ENCODE measurements around the gene CLEC2L.

CLEC2L gene

DNA sequence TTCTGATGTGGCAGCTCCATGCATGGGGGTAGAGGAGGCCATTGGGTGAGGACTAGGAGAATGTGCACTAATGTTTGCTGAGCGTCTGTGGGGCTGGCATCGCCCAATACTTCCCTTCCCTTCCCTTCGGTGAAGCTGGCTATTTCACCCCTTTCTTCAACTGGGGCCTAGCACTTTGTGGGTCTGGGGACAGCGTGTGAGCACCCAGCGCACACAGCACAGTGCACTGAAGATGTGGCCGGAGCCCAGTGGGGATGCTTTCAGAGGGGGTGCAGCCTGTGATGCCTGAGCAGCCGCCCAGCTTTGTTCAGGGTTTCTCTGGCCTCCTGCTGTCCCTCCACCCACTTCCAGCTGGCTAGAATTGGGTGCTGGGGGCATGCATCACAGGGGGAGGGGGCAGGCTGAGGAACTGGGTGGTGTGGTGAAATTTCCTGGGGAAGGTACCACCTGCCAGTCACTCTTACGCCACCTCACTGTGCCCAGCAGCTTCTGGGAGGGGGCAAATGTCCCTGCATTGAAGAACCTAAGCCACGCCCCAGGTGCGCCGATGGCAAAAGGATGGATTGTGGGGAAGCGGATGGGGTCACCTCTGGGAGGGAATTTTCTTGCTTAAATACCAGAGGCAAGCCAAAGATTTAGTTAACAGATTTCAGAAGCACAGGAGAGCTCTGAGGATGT, 45.5 kb downstream of the CLEC2L start:
- Histone ChIP-seq H3K9me3 (ENCODE audit: control insufficient read depth, insufficient read depth, low read length) (no peaks in the 10 kb centered on the region), H3F3A (ENCODE audit: control insufficient read depth, insufficient read depth) (no peaks in the 10 kb centered on the region)
- TF ChIP-seq EZH2phosphoT487 (IDR thresholded peaks at IDR 0.05; ENCODE audit: borderline replicate concordance, low read length) = no peak
- TF ChIP-seq, protein P1, sequence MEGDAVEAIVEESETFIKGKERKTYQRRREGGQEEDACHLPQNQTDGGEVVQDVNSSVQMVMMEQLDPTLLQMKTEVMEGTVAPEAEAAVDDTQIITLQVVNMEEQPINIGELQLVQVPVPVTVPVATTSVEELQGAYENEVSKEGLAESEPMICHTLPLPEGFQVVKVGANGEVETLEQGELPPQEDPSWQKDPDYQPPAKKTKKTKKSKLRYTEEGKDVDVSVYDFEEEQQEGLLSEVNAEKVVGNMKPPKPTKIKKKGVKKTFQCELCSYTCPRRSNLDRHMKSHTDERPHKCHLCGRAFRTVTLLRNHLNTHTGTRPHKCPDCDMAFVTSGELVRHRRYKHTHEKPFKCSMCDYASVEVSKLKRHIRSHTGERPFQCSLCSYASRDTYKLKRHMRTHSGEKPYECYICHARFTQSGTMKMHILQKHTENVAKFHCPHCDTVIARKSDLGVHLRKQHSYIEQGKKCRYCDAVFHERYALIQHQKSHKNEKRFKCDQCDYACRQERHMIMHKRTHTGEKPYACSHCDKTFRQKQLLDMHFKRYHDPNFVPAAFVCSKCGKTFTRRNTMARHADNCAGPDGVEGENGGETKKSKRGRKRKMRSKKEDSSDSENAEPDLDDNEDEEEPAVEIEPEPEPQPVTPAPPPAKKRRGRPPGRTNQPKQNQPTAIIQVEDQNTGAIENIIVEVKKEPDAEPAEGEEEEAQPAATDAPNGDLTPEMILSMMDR (IDR thresholded peaks at IDR 0.05; ENCODE audit: low read depth, low read length, poor library complexity, severe bottlenecking) = no peak

DNA sequence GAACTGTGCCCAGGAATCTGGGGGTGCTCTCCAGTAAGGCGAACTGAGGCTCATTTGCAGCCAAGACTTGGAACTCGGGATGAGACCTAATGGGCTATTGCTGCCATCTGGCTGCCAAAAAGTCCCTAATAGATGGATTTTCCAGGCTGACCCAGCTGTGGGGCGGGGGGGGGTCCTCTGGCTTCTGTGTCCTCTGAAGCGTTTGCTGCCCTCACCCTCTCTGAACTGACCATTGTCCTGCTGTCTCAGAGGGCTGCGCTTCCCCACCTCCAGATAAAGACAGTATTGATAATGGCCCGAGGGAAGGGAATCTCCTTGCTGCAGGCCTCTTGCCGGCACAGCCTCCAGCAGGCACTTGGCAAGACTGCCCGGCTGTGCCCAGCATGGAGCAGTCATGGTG, 46.6 kb downstream of the CLEC2L start:
- no peaks in the 10 kb centered on the region for H3F3A ChIP-seq (ENCODE audit: control insufficient read depth, insufficient read depth)
- H3K9me3 ChIP-seq (ENCODE audit: control insufficient read depth, insufficient read depth, low read length) = no peaks in the 10 kb centered on the region
- no peaks in the 10 kb centered on the region for H3K4me1 ChIP-seq (ENCODE audit: control insufficient read depth, low read length)
- H3K4me2 ChIP-seq (ENCODE audit: low read length) = no peak overlapping the region
- H3K36me3 ChIP-seq (ENCODE audit: control insufficient read depth, low read length) = no peaks in the 10 kb centered on the region
- no peaks in the 10 kb centered on the region for H3K9me2 ChIP-seq (replicated peaks; ENCODE audit: control insufficient read depth, low read length)
- H4K20me1 ChIP-seq (ENCODE audit: control insufficient read depth, insufficient read depth, low read depth, low read length) = no peaks in the 10 kb centered on the region
- H3K27me3 ChIP-seq (ENCODE audit: control insufficient read depth, low read length) = no peaks in the 10 kb centered on the region
- no peaks in the 10 kb centered on the region for H3K79me2 ChIP-seq (ENCODE audit: control insufficient read depth, low read length)
- TF ChIP-seq EZH2phosphoT487 (IDR thresholded peaks at IDR 0.05; ENCODE audit: borderline replicate concordance, low read length) = no peak
- TF ChIP-seq, protein P1 (IDR thresholded peaks at IDR 0.05; ENCODE audit: low read depth, low read length, poor library complexity, severe bottlenecking) = no peak
- H3K27ac ChIP-seq (ENCODE audit: low read depth, low read length) = no peak overlapping the region
- no peak overlapping the region for H3K4me3 ChIP-seq (ENCODE audit: low read length)

More for the DNA sequence above, 45.5 kb downstream of the CLEC2L start:
- Histone ChIP-seq H3K4me1 (ENCODE audit: control insufficient read depth, low read length) (no peaks in the 10 kb centered on the region), H3K79me2 (ENCODE audit: control insufficient read depth, low read length) (no peaks in the 10 kb centered on the region), H3K9me2 (replicated peaks; ENCODE audit: control insufficient read depth, low read length) (no peaks in the 10 kb centered on the region), H3K27ac (ENCODE audit: low read depth, low read length) (no peak overlapping the region), H3K27me3 (ENCODE audit: control insufficient read depth, low read length) (no peaks in the 10 kb centered on the region), H4K20me1 (ENCODE audit: control insufficient read depth, insufficient read depth, low read depth, low read length) (no peaks in the 10 kb centered on the region), H3K4me2 (ENCODE audit: low read length) (no peak overlapping the region), H3K4me3 (ENCODE audit: low read length) (no peak overlapping the region), H3K36me3 (ENCODE audit: control insufficient read depth, low read length) (no peaks in the 10 kb centered on the region)

DNA sequence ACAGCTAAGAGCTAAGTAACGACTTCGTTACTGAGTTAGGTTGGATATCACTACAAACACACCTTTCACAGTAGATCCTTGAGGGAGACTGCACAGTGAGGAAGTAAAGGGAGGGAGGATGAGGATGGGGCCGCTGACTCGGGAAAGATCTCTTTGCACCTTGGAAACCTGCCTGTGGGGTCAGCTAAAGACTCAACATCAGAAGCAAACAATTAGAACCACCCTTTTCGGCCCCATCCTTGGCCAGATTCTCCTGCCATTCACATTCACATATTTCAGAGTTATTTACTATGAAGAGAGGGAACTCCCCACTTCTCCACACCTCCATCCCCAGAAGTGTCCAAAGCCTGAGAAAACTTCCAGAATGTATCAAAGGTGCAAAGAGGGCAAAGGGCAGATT, 47.1 kb downstream of the CLEC2L start:
- no peaks in the 10 kb centered on the region for H3F3A ChIP-seq (ENCODE audit: control insufficient read depth, insufficient read depth)
- H3K9me2 ChIP-seq (replicated peaks; ENCODE audit: control insufficient read depth, low read length) = no peaks in the 10 kb centered on the region
- H3K4me1 ChIP-seq (ENCODE audit: control insufficient read depth, low read length) = no peaks in the 10 kb centered on the region
- H3K4me2 ChIP-seq (ENCODE audit: low read length) = no peak overlapping the region
- TF ChIP-seq EZH2phosphoT487 (IDR thresholded peaks at IDR 0.05; ENCODE audit: borderline replicate concordance, low read length) = no peak
- TF ChIP-seq, protein P1 (IDR thresholded peaks at IDR 0.05; ENCODE audit: low read depth, low read length, poor library complexity, severe bottlenecking) = no peak
- H3K27ac ChIP-seq (ENCODE audit: low read depth, low read length) = no peak overlapping the region
- H3K36me3 ChIP-seq (ENCODE audit: control insufficient read depth, low read length) = no peaks in the 10 kb centered on the region
- no peaks in the 10 kb centered on the region for H3K9me3 ChIP-seq (ENCODE audit: control insufficient read depth, insufficient read depth, low read length)
- H4K20me1 ChIP-seq (ENCODE audit: control insufficient read depth, insufficient read depth, low read depth, low read length) = no peaks in the 10 kb centered on the region
- no peaks in the 10 kb centered on the region for H3K79me2 ChIP-seq (ENCODE audit: control insufficient read depth, low read length)
- H3K4me3 ChIP-seq (ENCODE audit: low read length) = no peak overlapping the region
- no peaks in the 10 kb centered on the region for H3K27me3 ChIP-seq (ENCODE audit: control insufficient read depth, low read length)

Data from DOHH2 (cell line).